ENCODE measurements around the gene PDE4D.

Gene PDE4D

DNA sequence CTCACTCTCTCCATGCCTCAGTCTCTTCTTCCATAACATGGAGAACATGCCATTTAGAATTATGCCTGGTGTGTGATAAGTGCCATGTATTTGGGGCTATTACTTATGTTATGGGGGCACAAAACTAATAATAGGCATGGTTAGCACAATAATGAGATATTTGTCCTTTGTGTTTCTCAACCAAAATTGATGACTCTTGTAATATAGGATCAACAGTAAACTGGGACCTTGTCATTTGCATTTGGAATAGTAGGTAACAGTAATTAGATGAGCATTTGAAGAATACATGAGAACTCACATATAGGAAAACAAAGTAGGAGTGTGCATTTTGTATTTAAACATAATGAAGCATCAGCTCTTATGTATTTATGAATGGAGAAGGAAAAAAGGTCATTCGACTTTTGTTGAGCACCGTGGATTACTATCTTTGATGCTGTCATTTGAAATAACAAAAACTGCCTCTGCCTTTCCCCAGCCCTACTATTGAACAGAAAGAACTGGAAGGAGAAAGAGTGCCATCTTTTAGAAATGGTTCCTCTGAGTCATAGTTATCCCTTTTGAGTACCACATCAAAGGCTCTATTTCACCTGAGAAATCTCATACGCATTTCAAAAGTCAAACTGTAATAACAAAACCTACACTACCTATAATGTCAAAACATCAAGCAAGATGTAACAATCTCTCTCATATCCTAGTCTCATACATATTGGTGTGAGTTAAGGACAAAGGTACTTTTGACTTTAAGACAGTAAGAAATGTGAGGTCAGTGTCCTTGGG lies 655.2 kb downstream of the PDE4D start:
- DNase-seq: no peak

DNA sequence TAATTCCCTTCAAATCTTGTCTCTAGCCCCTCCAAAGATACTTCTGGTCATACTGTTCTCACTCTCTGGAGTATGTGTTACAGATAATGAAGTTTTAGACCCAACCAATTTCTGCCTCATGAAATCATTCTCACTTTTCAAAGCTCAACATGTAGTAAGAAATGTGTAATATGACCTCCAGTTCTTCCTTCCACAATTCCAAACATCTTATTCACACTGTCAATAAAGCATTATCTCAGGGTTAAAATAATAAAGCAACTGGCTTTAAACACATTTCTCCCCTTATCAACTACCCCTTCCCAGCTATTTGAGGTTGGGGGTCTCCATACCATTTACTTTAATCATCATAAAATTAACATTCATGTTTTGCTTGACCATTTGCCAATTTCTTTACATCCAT lies 656.5 kb downstream of the PDE4D start:
- DNase-seq: no peak

DNA sequence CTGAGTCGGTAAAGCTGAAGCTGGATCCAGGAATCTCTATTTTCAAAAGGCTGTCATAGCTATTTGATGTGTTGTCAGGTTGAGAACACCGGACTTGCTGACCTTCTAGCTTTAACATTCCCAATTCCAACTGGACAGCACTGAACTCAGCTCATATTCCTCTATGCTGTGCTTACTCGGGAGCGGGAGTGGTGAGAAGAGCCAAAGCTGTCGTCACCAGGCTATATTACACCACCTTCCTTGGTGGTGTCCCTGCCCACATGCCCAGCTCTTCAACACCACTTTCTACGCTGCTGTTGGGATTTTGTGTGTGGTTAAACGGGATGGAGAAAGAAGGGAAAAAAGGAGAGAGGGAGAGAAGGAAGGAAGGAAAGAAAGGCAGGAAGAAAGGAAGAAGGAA lies 657.1 kb downstream of the PDE4D start:
- DNase-seq: no peak

DNA sequence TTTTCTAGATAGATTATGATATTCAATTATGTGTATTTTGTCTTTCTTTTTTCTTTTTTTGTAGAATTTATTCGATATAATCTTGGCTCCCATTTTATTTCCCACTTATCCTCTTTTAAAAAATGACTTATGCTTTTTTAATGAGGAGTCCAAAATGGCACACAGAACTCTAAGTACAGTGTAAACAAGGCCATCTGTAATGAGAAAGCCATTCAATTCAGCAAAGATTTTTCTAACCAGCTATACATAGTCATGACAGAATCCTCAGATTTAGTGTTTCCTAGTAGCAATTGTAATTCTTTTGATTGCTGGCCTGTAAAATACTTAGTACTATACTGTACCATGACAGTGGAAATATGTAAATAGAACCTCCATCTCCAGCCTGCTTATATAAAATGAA lies 659.3 kb downstream of the PDE4D start:
- no peak for DNase-seq

DNA sequence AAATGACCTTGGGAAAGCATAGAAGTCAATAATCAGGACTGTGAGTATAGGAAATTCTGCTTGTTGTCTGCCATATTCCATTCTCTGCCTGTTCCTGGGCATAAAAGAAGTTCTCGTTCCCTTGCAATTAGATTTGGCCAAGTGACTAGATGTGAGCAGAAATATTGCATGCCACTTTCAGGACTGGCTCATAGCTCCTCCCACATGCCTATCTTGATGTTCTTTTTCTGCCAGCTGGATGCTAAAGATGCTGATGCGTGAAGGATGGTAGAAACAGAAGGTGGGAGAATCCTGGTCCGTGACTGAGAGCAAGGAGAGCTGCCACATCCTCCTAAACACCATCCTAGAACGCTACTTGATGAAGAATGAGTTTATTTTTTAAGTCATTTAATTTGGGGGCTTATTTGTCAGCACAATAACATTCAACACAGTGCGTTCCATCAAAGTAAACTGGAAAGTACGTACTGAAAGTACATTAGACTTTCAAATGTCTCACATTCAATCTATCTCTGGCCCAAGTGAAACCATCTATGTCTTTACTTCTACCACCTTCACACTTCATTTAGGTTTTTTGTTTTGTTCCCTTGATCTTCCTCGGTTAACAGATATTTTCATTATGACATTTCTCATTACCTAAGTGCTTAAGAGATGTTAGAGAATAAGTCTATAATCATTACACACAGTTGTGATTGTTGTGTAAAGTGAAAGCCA lies 662.1 kb downstream of the PDE4D start:
- no peak for DNase-seq

DNA sequence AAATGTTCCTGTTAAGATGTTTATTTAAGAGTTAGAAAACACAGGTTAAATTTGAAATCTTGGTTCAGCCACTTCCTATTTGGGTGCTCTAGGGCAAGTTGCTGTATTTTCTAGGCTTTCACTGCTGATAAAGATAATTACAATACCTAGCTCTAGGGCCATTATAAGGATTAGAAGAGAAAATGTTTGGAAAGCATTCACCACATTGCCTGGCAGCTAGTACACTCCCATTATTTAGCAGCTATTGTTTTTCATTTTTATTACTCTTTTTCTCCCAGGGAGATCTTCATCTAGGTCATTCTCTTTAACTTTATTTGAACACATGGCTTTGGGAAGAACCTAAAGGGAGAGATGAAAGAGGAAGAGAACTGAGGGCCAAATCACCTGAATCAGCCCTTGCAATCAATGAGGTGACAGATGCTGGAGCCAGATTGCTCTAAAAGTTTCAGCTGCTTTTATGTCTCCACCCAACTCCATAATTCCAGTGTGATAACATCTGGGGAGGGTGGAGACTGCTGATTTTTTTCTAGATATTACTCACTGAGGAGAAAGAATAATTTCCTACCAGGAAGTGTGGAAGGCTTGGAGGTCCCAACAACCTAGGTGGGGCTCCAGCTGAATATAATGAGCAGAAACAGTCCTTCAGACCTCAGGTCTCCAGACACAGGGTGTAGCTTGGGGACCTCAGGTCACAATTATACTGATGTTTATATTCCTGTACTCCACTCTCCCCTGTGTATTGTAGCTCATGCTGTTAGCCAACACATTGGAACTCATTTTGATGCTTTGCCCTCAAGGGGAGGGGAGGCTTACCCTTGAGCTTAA lies 670.6 kb downstream of the PDE4D start:
- peak; percentile 22 for DNase-seq

DNA sequence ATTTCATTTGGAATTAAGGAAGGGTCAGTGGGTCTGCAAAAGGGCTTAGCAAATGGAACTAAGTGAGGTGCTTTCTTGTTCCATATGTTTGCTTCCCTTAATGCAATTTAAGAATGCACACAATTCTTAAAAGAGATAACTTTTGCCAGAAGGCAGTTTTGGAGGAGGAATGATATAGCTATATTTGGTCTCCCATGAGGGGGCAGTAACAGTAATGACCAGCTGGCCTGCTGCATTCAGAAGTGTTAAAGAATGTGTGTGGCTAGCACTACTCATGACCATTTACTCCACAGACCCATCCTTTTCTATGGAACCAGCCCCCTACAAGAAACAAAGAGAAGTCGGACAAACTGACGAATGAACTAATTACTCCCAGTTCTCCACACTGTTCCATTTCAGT lies 671.8 kb downstream of the PDE4D start:
- DNase-seq: peak; percentile 33

DNA sequence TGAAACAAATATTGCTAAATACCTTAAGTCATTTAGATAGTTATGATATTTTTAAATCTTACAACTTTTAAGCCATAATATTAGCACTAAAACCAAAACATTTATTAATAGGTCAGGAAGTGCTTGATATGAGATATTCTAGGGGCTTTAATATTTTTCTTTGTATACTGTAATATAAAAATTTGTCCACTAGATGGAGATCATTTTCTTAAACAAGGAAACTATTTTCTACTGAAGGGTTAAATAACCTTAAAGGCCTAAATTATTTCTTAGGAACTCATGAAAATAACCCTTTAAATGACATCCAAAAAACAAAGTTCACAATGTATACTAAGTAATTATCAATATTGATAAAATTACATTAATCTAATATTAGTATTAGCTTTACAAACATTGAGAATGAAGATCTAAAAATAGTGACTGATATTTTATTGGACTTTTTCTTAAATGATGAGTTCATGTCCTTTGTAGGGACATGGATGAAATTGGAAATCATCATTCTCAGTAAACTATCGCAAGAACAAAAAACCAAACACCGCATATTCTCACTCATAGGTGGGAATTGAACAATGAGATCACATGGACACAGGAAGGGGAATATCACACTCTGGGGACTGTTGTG lies 675.0 kb downstream of the PDE4D start:
- DNase-seq: no peak

DNA sequence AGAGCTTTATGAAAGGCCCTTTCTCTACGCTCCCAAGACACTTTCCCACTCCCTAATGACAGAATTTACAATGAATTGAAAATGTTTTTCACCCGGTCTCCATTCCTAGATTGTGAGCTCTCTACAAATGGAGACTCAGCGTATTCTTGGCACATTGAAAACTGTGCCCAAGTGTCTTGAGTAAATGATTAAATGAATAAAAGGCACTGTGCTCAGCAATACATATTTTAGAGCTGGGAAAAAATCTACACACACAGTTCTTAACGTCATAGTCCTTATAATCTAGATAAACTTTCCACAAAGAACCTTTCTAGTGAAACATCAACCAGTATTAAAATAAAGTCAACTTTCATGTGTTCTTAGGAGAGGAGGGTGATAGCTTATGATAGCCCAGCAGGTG lies 676.7 kb downstream of the PDE4D start:
- no peak for DNase-seq

DNA sequence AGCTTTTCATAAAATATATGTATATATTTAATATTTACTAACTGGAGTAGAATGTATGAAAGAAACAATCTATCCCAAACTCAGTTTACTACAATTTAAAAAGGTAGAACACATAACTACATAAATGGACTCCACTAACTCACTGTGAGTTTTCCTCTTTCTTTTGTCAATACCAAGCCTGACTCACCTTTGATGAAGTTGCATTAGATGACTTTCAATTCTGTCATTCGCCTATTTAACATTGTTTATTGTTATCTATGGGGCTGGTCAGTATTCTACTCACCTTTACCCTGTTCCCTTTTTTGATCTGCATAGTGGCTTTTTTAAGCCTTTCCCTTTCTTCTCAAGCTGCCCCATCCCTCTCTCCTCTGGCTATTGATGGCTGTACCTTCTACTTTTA lies 680.9 kb downstream of the PDE4D start:
- DNase-seq: no peak

DNA sequence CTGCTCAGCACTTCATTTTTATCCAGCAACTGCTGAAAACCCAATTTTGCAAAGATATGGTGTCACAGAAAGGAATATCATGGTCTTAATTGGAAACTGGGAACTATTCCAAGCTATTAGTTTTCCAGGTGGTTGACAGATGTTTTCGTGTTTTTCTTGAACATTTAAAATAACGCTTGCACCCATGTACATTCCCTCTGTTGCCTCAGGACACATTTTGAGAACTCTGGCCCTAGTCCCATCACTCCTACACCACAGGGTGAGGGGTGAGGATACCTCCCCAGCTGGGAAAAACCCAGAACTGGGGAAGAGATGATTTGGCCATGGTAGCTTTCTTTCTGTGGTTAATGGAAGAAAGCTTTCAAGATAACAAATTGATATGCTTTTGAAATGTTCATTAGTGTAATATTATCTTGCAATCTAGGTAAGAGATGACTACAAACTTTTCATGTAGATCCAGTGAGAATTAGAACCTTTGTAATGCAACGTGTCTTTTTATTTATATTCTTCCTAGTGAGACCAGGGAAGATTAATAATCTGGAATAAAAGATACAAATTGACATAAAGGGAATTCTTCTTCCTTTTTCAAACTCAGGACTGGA lies 683.7 kb downstream of the PDE4D start:
- no peak for DNase-seq

DNA sequence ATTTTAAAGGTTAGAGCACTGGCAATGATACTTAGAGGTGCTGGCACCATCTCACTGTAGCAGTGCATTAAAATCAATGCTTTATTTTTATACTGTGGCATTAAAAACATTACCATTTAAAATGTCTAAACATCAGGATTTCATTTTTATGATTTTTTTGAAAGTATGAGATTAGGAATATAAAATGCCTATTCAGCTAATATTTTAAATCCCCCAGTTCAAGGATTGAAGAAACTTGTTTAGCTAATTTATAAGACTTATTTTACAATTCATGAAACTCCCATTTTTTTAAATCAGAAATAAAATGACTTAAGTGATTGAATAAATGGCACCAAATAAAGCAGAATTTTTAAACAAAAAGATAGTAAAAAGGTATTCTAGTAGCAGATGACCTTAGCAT lies 685.1 kb downstream of the PDE4D start:
- DNase-seq: no peak

DNA sequence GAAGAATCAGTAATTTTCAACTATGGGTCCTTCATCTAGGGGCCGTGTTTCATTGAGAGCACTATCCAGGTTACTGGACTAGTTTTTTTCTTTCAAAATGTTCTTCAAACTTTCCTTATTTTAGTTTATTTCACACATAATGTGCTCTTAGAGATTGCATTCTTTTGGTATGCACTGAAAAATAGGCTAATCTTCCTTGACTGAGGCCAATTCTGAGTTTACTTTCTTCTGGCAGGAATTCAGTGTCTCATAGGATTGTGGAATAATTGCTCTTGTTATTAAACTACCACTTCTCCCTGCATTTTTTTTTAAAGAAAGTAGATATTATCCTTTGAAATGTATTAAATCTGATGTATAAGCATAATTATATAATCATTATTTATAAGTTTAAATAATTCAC lies 686.1 kb downstream of the PDE4D start:
- DNase-seq: no peak

DNA sequence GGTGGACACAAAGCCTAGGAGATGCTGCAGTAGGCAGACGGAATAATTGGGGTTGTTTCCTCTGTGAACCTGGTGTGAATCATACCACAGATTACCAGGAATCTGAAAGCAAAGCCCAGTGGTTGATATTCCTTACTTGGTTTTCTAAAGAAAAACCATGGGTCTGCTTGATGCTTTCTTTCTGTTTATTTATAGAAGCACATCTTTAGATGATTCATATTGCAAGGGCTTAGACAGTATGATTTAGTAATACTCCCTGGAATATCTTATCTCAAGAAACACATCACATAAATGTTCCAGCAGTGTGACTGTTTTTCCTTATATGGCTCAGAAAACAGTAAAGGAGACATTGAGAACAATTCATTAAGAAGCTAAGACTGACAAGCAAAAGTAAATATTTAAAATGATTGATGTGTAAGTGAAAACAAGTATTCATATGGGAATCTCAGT lies 687.4 kb downstream of the PDE4D start:
- no peak for DNase-seq

DNA sequence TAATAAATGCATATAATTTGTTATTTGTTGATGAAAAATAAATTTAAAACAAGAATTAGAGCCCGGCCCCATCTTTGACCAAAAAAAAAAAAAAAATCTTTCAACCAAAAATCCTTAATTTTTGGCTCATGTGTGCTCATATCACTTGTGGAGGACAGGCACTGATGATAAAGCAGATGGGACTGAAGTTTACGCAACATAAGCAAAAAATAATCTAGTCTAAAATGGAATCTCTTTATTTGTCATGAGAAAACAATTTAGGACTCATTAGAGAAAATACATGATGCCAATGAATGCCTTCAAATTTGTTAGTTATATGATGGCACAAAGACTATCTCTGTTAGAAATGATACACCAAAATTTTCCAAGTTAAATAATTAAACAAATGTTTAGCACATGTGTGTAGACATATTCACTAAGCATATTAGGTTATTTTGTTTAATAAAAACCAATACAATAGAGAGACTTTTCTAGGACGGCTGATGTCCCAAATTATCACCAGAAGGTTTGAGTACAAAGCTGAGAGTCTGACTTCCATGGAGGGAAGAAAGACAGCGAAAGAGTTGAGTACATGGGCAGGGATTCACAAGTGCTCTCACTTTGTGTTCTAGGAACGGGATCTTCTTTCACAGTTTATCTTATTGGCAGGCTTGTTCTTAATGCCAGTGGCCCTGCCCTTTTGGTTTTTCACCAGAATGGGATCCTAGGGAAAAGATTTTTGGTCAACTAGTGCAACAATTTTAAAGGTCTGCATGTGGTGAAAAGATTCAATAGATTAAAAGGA lies 689.2 kb downstream of the PDE4D start:
- no peak for DNase-seq

DNA sequence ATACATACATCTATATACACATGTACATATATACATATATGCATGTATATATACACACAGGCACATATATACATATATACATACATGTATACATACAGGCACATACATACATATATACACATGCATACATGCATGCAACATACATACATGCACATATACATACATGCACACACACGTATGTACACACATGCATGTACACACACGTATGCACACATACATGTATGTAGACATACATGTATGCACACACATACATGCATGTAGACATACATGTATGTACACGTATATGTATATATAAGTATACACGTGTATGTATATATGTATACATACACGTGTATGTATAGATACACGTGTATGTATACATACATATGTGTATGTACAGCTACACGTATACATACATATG lies 693.7 kb downstream of the PDE4D start:
- DNase-seq: no peak

DNA sequence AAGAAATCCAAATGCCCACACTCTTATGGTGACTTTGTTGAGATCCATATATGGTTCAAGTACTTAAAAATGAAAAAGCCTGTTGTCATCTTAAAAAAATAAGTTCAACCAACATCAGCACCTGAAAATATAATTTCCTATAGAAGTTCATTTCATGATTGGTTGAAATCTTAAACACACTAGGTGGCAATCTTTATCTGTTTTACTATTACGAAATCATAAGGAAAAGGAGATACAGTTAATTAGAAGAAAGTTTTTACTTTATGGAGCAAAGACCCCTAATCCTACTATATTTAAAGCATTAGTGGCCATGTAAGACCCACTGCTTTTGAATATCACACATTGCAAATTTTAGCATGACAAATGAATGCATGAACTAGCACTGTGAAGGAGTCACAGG lies 694.7 kb downstream of the PDE4D start:
- no peak for DNase-seq

DNA sequence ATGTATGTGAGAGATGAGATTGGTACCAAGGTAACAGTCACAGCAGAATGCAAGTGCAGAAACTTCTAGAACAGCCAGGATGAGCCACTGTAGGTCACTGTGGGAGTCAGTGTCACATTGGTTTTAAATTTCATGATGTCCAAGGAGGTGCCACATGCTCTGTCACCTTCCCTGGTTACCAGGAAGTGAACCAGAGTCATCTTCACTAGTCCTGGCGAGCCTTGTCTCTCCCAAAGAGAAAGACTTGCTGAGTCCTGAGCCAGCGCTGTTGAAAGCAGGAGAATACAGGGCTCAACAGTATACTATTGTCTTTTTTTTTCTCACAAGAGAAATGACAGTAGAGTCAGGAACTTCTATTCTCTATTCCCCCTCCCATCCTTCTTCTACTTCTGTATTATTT lies 695.2 kb downstream of the PDE4D start:
- DNase-seq: no peak

DNA sequence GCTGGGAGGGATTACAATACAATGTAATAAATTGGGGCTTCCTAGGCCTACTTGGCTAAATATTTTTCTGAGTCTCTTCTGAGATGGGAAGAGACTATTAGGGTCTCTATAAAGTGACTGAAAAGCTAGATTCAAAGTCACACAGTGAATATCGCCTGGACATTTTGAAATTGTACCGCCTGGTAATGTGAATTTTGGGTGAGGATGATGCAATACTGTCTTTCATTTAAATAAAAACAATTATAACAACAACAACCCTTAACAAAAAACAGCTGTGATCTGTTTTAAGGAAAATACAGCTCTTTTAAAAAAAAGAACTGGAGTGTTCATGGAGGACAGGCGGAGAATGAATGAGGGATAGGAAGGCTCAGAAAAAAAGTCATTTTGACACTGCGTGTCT lies 695.6 kb downstream of the PDE4D start:
- DNase-seq: no peak

DNA sequence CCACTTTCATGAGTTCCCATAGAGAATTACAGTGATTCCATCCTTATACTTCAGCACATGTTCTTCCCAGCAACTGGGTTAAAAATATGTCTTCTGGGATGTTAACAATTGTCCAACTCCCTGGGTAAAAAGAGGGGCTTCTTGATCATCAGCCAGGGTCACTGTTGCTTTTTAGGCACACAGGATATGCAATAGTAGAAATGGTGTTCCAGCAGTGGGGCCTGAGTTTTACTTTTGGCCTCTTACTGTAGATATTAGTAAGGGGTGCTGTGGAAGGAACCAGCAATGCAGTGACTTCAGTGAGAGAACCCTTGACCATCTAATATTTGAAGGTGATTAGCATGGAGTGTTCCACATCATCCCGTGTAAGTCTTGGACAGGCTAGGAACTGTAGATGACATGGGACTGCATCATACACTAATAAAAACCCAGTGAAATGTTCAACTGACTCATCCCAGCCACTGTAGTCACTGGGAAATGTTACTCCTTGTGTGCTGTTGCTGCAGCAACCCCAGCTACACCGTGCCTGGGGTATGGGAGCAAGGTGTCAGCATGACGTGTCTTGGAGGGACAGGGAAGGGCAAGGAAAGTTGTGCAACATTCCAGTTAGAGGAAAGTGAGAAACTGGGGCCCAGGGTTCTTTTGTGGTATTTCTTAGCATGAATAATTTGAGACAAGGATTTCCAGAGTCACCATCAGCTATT lies 699.8 kb downstream of the PDE4D start:
- no peak for DNase-seq

DNA sequence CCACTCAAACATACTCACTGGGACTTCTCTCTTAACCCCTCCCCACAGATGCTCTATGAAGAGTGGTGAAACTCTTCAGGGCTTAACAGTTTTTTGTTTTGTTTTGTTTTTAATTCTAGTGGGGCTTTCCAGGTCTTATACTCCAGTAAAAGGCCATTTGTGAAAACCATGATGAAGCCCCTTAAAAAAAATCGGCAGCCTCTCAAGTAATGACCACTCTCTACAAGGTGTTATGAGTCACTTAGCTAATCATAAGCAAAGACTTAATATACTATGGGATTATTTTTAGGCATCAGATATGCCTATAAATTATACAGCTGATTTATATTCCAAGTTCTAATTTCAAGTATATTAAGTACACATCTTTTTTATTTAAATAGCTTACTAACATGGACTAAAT lies 702.8 kb downstream of the PDE4D start:
- no peak for DNase-seq

Measured in right hindlimb (tissue), 1 donor.